ENCODE measurements around the gene ZNRF2.
"Not testable (repeated sequence)": the region's sequence is repeated elsewhere in the genome, so short reads cannot be mapped to it uniquely, and the experiment has no call there.

The ZNRF2 gene

GRCh38 chr7:30287625-30288024 is 3.2 kb downstream of the ZNRF2 start:
- DNase-seq: not testable (repeated sequence)

GRCh38 chr7:30289634-30290033 is 5.2 kb downstream of the ZNRF2 start:
- not testable (repeated sequence) for DNase-seq

- DNase-seq: not testable (repeated sequence)
Observed at GRCh38 chr7:30290317-30290716, 5.9 kb downstream of the ZNRF2 start.

- DNase-seq: not testable (repeated sequence)
Observed at GRCh38 chr7:30292416-30293038, 8.1 kb downstream of the ZNRF2 start.

- DNase-seq: not testable (repeated sequence)
Observed at GRCh38 chr7:30296304-30296703, 11.9 kb downstream of the ZNRF2 start.

- DNase-seq: not testable (repeated sequence)
Observed at GRCh38 chr7:30297499-30297898, 13.1 kb downstream of the ZNRF2 start.

- not testable (repeated sequence) for DNase-seq
Observed at GRCh38 chr7:30298409-30298808, 14.0 kb downstream of the ZNRF2 start.

GRCh38 chr7:30301751-30302150 is 17.4 kb downstream of the ZNRF2 start:
- no peak for DNase-seq

GRCh38 chr7:30302656-30303311 is 18.4 kb downstream of the ZNRF2 start:
- DNase-seq: no peak

GRCh38 chr7:30303312-30304039 is 19.1 kb downstream of the ZNRF2 start:
- DNase-seq: no peak

- DNase-seq: no peak
Observed at GRCh38 chr7:30304177-30304884, 19.9 kb downstream of the ZNRF2 start.

GRCh38 chr7:30306976-30307375 is 22.6 kb downstream of the ZNRF2 start:
- no peak for DNase-seq

GRCh38 chr7:30308389-30308788 is 24.0 kb downstream of the ZNRF2 start:
- DNase-seq: no peak

- DNase-seq: no peak
Observed at GRCh38 chr7:30309302-30309701, 24.9 kb downstream of the ZNRF2 start.

GRCh38 chr7:30309842-30310435 is 25.5 kb downstream of the ZNRF2 start:
- DNase-seq: no peak

GRCh38 chr7:30310674-30311362 is 26.4 kb downstream of the ZNRF2 start:
- DNase-seq: no peak

GRCh38 chr7:30312178-30312577 is 27.8 kb downstream of the ZNRF2 start:
- no peak for DNase-seq

GRCh38 chr7:30313348-30313747 is 29.0 kb downstream of the ZNRF2 start:
- no peak for DNase-seq

GRCh38 chr7:30313793-30314192 is 29.4 kb downstream of the ZNRF2 start:
- no peak for DNase-seq

- no peak for DNase-seq
Observed at GRCh38 chr7:30315589-30315988, 31.2 kb downstream of the ZNRF2 start.

- DNase-seq: no peak
Observed at GRCh38 chr7:30320392-30320791, 36.0 kb downstream of the ZNRF2 start.

Data from amygdala (tissue), 56 donors.